K562 (cell line): ENCODE data around the gene RNFT2. TPM values are rescaled to one million over a fixed set of nuclear protein-coding genes. Genes with fewer than 3 reads are reported as not detected.

Source experiments
- ATAC-seq: fragments of 200-7000 bp; cut with Tn5 transposase; 3 replicates; pipeline ENCODE4 v1.9.1; 2020; ENCODE audit warnings: moderate library complexity
- BruUV-seq: library from RNA; stranded (reverse); fragments of 400-500 nt; replicated peaks from 2 replicates; lab custom pipeline; 2021; lab: Mats Ljungman, UMichigan
- CTCF ChIA-PET: fragments of 300-600 bp; formaldehyde crosslinking; extraction: SDS; loops from one replicate; lab custom pipeline; 2021; ENCODE audit warnings: low intra/inter-chr PET ratio; lab: Yijun Ruan, JAX
- POLR2A ChIA-PET: fragments of 300-600, 350-650 bp; sonication (Branson Sonifier 250); formaldehyde crosslinking; extraction: SDS; loops from one replicate; lab custom pipeline; 2021; ENCODE audit warnings: antibody characterized with exemption, inconsistent platforms; lab: Yijun Ruan, JAX
- DNase-seq, 4 experiments: peaks; one replicate each; pipeline versions ENCODE4 v3.0.0 to v3.0.0-alpha.2; 2011 to 2018; ENCODE audit warnings: low spot score in 3 of 4, mixed read lengths in 3 of 4; ENCODE audit errors: extremely low read depth in 1 of 4
- FAIRE-seq: peaks from 2 replicates; lab custom pipeline; 2011; peaks lifted over from hg19 to GRCh38; lab: Jason Lieb, UNC
- H2AFZ ChIP-seq: 2 replicates; pipeline ENCODE4 v1.6.0; 2011; ENCODE audit warnings: low read depth, low read length, control low read depth, inconsistent platforms
- H3K27ac ChIP-seq: fragments of 200-600 bp; 3 replicates; pipeline ENCODE4 v1.8.0; 2011; ENCODE audit warnings: low read depth, mild to moderate bottlenecking, control low read depth, inconsistent platforms, low read length, moderate library complexity, mixed read lengths; ENCODE audit errors: extremely low read depth
- H3K27me3 ChIP-seq, 2 experiments: fragments of 300-600 bp in 1 of 2; 2 replicates in 1 of 2; 3 replicates in 1 of 2; pipeline versions ENCODE4 v1.6.0 to v1.8.0; 2011; ENCODE audit warnings: inconsistent platforms in 2 of 2, low read length in 2 of 2, mild to moderate bottlenecking in 1 of 2, mixed read lengths in 1 of 2, moderate library complexity in 1 of 2; ENCODE audit not compliant: control insufficient read depth in 2 of 2, insufficient read depth in 2 of 2
- H3K36me3 ChIP-seq: fragments of 300-600 bp; 3 replicates; pipeline ENCODE4 v1.8.0; 2011; ENCODE audit warnings: mild to moderate bottlenecking, low read length, inconsistent platforms; ENCODE audit not compliant: control insufficient read depth, insufficient read depth
- H3K4me1 ChIP-seq, 2 experiments: fragments of 200-600 bp in 1 of 2; replicated peaks in 1 of 2; 2 replicates in 1 of 2; 3 replicates in 1 of 2; pipeline versions ENCODE4 v1.5.1 to v1.8.0; 2011; ENCODE audit warnings: inconsistent platforms in 2 of 2, low read length in 2 of 2, mild to moderate bottlenecking in 1 of 2, mixed read lengths in 1 of 2, moderate library complexity in 1 of 2; ENCODE audit not compliant: control insufficient read depth in 2 of 2, insufficient read depth in 2 of 2
- H3K4me2 ChIP-seq: 2 replicates; pipeline ENCODE4 v1.6.1; 2011; ENCODE audit warnings: low read length, control low read depth, inconsistent platforms, mixed read lengths; ENCODE audit not compliant: insufficient read depth
- H3K4me3 ChIP-seq: fragments of 200-600 bp; sonication (generic), shearing (Covaris generic); 2 replicates; pipeline ENCODE4 v1.5.1; 2016; ENCODE audit warnings: control low read depth, inconsistent platforms
- H3K79me2 ChIP-seq: fragments of 200-600 bp; 3 replicates; pipeline ENCODE4 v1.8.0; 2011; ENCODE audit warnings: low read length, inconsistent platforms; ENCODE audit not compliant: control insufficient read depth, insufficient read depth
- H3K9ac ChIP-seq, 2 experiments: 2 replicates each; pipeline versions ENCODE4 v1.6.0 to v1.6.1; 2011; ENCODE audit warnings: low read depth in 2 of 2, low read length in 2 of 2, control low read depth in 1 of 2, inconsistent platforms in 1 of 2, mild to moderate bottlenecking in 1 of 2, mixed read lengths in 1 of 2; ENCODE audit not compliant: insufficient read depth in 1 of 2
- H3K9me1 ChIP-seq: one replicate; pipeline ENCODE4 v1.6.0; 2011; ENCODE audit warnings: inconsistent platforms, mild to moderate bottlenecking, low read length, moderate library complexity; ENCODE audit not compliant: control insufficient read depth, insufficient read depth
- H3K9me3 ChIP-seq: replicated peaks from 2 replicates; pipeline ENCODE4 v1.5.1; 2011; ENCODE audit warnings: low read depth, low read length, inconsistent platforms; ENCODE audit not compliant: control insufficient read depth, insufficient read depth
- H4K20me1 ChIP-seq: replicated peaks from 2 replicates; pipeline ENCODE4 v1.6.1; 2011; ENCODE audit warnings: low read length, inconsistent platforms, mixed read lengths; ENCODE audit not compliant: control insufficient read depth, insufficient read depth
- ATF3 ChIP-seq, 2 experiments: fragments of 450-650 bp in 1 of 2; sonication (generic) in 1 of 2; formaldehyde crosslinking in 1 of 2; IDR thresholded peaks in 1 of 2; conservative IDR thresholded peaks in 1 of 2; 2 replicates each; pipeline versions ENCODE4 v1.6.1 to v1.8.1; 2016 to 2023; ENCODE audit warnings: mild to moderate bottlenecking in 2 of 2, moderate library complexity in 2 of 2, inconsistent platforms in 1 of 2, missing genetic modification reagents in 1 of 2
- ATF7 ChIP-seq: fragments of 450-650 bp; IDR thresholded peaks from 2 replicates; pipeline ENCODE4 v1.7.1; 2014; ENCODE audit warnings: mild to moderate bottlenecking, moderate library complexity
- CEBPB ChIP-seq: fragments of 450-650 bp; IDR thresholded peaks from 2 replicates; pipeline ENCODE4 v1.6.1; 2016; ENCODE audit warnings: missing genetic modification characterization, missing compliant biosample characterization
- CEBPG ChIP-seq, 3 experiments: fragments of 200-800 bp in 1 of 3; sonication (Bioruptor generic) in 1 of 3; sonication (generic) in 1 of 3; formaldehyde crosslinking in 1 of 3; IDR thresholded peaks in 2 of 3; conservative IDR thresholded peaks in 1 of 3; 2 replicates each; pipeline versions ENCODE4 v1.6.1 to v1.8.0; 2016 to 2022; ENCODE audit warnings: missing compliant biosample characterization in 2 of 3, missing genetic modification characterization in 2 of 3, mild to moderate bottlenecking in 1 of 3, missing genetic modification reagents in 1 of 3
- FOXM1 ChIP-seq, 2 experiments: fragments of 450-650 bp in 1 of 2; sonication (generic) in 1 of 2; formaldehyde crosslinking in 1 of 2; IDR thresholded peaks; 2 replicates each; pipeline versions ENCODE4 v1.6.1 to v1.9.0; 2017 to 2022; ENCODE audit warnings: low read depth in 2 of 2, mild to moderate bottlenecking in 2 of 2, missing genetic modification reagents in 1 of 2, moderate library complexity in 1 of 2
- GABPB2 ChIP-seq: fragments of 250-450 bp; sonication (Bioruptor Pico); conservative IDR thresholded peaks from 2 replicates; pipeline ENCODE4 v1.5.1; 2021; ENCODE audit warnings: mild to moderate bottlenecking
- MED1 ChIP-seq: sonication (generic); formaldehyde crosslinking; IDR thresholded peaks from 2 replicates; pipeline ENCODE4 v1.8.1; 2023; ENCODE audit warnings: missing genetic modification reagents, borderline replicate concordance
- RFX1 ChIP-seq: fragments of 450-650 bp; IDR thresholded peaks from 2 replicates; pipeline ENCODE4 v1.6.1; 2016; ENCODE audit warnings: mild to moderate bottlenecking, moderate library complexity
- SPI1 ChIP-seq: IDR thresholded peaks from 2 replicates; pipeline ENCODE4 v1.6.1; 2011; ENCODE audit warnings: low read depth, low read length, control low read depth, borderline replicate concordance
- TRIM24 ChIP-seq, 2 experiments: fragments of 450-650 bp; IDR thresholded peaks; 2 replicates each; pipeline ENCODE4 v1.6.1; 2016
- ZNF384 ChIP-seq: IDR thresholded peaks from 2 replicates; pipeline ENCODE4 v1.6.1; 2012; ENCODE audit warnings: low read depth, low read length, improper control_type of control experiment
- ZSCAN29 ChIP-seq: fragments of 450-650 bp; IDR thresholded peaks from 2 replicates; pipeline ENCODE4 v1.6.1; 2017
- WGBS: fragments of 100-300 bp; shearing (Covaris generic); methylation state at CpG from one replicate; pipeline ENCODE4 v1.1.6; 2016; ENCODE audit warnings: low coverage, mixed read lengths; ENCODE audit not compliant: insufficient coverage; ENCODE audit errors: missing lambda C conversion rate; 5-methylcytosine and 5-hydroxymethylcytosine counted together
- in situ Hi-C: fragments of 300-500 bp; cut with MboI; formaldehyde crosslinking; loops from 4 replicates; pipeline ENCODE4 v1.15.0; 2018; ENCODE audit warnings: inconsistent platforms, mixed read lengths
- intact Hi-C: fragments of 100-400 bp; cut with micrococcal nuclease; formaldehyde crosslinking; loops from 2 replicates; pipeline ENCODE4 v1.14.2; 2022
- polyA plus RNA-seq, 8 experiments: library from polyadenylated mRNA; depleted of rRNA in 4 of 8; stranded (reverse) in 5 of 8; unstranded in 3 of 8; fragments of >200 nt; fragmentation: Nextera tagmentation in 2 of 8; fragmentation: Illumina TruSeq in 1 of 8; extraction: Ambion mirVana in 2 of 8; extraction: Trizol in 1 of 8; gene quantifications; 2 replicates each; pipeline versions ENCODE4 v1.2.1 to v1.2.3, GENCODE V29; 2011 to 2014; ENCODE audit warnings: inconsistent platforms in 1 of 8, missing spikeins in 1 of 8
- total RNA-seq, 7 experiments: library from RNA; depleted of rRNA in 6 of 7; stranded (reverse); fragments of >200 nt in 6 of 7; fragmentation: Illumina TruSeq in 2 of 7; extraction: Trizol in 2 of 7; gene quantifications; 2 replicates each; pipeline versions ENCODE4 v1.2.1 to v1.2.3, GENCODE V29; 2011 to 2021; ENCODE audit warnings: low replicate concordance in 1 of 7

RNFT2 gene
- total and polyA plus RNA-seq, 9 of the 15 experiments (the other 6 are each of a cell fraction or from before 2014, with no cell fraction given), result 3.6 to 26.3 (median 9.5) TPM

DNA sequence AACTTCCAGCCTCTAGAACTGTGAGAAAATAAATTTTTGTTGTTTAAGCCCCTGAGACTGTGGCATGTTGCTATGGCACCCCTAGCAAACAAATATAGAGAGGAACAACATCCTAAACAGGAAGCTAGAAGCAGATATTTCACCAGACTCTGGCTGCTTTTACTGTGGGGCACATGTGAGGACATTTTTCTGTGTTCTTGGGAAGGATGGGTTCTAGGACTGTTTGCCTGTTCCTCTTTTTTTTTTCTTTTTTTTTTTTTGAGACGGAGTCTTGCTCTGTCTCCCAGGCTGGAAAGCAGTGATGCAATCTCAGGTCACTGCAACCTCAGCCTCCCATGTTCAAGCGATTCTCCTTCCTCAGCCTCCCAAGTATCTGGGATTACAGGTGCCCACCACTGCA lies 147.4 kb downstream of the RNFT2 start:
- CTCF ChIA-PET, result no interaction called here
- H3K4me2 ChIP-seq, result no peak overlapping the region
- in situ Hi-C loops, result no loop called here
- H3K27ac ChIP-seq, result no peak overlapping the region
- H2AFZ ChIP-seq, result no peak overlapping the region
- H3K4me1 ChIP-seq, result peaks cover 0 to 14% of the 10 kb centered on the region in 2 experiments; a peak in 3 of 5 replicates
- BruUV-seq, result no TSS peak
- FAIRE-seq, result peak; percentile 42
- peaks cover 31 to 45% of the 10 kb centered on the region in 2 experiments for H3K27me3 ChIP-seq
- no peaks in the 10 kb centered on the region for H3K9me1 ChIP-seq
- DNase-seq, result no peak
- POLR2A ChIA-PET, result no interaction called here
- intact Hi-C loops, result no loop called here
- H3K36me3 ChIP-seq, result no peaks in the 10 kb centered on the region
- ATAC-seq, result no peak
- no peak overlapping the region for H3K4me3 ChIP-seq
- peaks cover 6% of the 10 kb centered on the region; the same call in 1 of the 2 replicates for H4K20me1 ChIP-seq
- H3K9ac ChIP-seq, result no peak overlapping the region
- no peaks in the 10 kb centered on the region for H3K79me2 ChIP-seq
- no peaks in the 10 kb centered on the region for H3K9me3 ChIP-seq
- WGBS, result 0% methylated on average over 1 of the region's 2 CpGs
- TF ChIP-seq GABPB2 (CRISPR knock-in tag), result no peak
- TF ChIP-seq RFX1, result peak; percentile 56
- TF ChIP-seq TRIM24 (IDR thresholded peaks at IDR 0.05), result peak; percentile 56 to 59; a peak in 2 of 4 replicates
- peak; percentile 47; the same call in 1 of the 2 replicates for TF ChIP-seq ATF7
- peak; percentile 71 for TF ChIP-seq CEBPG (CRISPR knock-in tag; IDR thresholded peaks at IDR 0.05)
- TF ChIP-seq CEBPG (tag; conservative IDR thresholded peaks at IDR 0.05 in 1 of 2, IDR thresholded peaks at IDR 0.05 in 1 of 2), result peak; percentile 37 to 80; a peak in 3 of 4 replicates
- TF ChIP-seq CEBPB (tag), result peak; percentile 69
- no peak for TF ChIP-seq MED1 (CRISPR knock-in tag)
- peak; percentile 73 for TF ChIP-seq ATF3 (IDR thresholded peaks at IDR 0.05)
- no peak for TF ChIP-seq ATF3 (CRISPR knock-in tag; conservative IDR thresholded peaks at IDR 0.05)
- no peak for TF ChIP-seq FOXM1 (IDR thresholded peaks at IDR 0.05; ENCODE audit: low read depth)
- no peak for TF ChIP-seq FOXM1 (CRISPR knock-in tag; IDR thresholded peaks at IDR 0.05; ENCODE audit: low read depth)
- peak; percentile 69; the same call in 1 of the 2 replicates for TF ChIP-seq SPI1
- peak; percentile 53; the same call in 1 of the 2 replicates for TF ChIP-seq ZNF384
- no peak for TF ChIP-seq ZSCAN29
